Upper lobe of left lung (tissue), 4 donors: ENCODE data around the gene LTO1.

Source experiments
- POLR2AphosphoS5 ChIP-seq, 2 donors: sonication (generic); formaldehyde crosslinking; IDR thresholded peaks; one replicate each; pipeline ENCODE4 v1.5.1; 2017; ENCODE audit warnings: antibody characterized with exemption in 2 of 2
- TF ChIP-seq, protein P1 (sequence below), 6 experiments: fragments of 450-650 bp in 4 of 6; fragments of 200-600 bp in 2 of 6; sonication (generic) in 2 of 6; IDR thresholded peaks; one replicate each; pipeline ENCODE4 v1.5.1; 2016 to 2019; ENCODE audit warnings: antibody characterized with exemption in 6 of 6

GRCh38 chr11:69654001-69654659 is 21.0 kb downstream of the LTO1 start:
- TF ChIP-seq, protein P1, sequence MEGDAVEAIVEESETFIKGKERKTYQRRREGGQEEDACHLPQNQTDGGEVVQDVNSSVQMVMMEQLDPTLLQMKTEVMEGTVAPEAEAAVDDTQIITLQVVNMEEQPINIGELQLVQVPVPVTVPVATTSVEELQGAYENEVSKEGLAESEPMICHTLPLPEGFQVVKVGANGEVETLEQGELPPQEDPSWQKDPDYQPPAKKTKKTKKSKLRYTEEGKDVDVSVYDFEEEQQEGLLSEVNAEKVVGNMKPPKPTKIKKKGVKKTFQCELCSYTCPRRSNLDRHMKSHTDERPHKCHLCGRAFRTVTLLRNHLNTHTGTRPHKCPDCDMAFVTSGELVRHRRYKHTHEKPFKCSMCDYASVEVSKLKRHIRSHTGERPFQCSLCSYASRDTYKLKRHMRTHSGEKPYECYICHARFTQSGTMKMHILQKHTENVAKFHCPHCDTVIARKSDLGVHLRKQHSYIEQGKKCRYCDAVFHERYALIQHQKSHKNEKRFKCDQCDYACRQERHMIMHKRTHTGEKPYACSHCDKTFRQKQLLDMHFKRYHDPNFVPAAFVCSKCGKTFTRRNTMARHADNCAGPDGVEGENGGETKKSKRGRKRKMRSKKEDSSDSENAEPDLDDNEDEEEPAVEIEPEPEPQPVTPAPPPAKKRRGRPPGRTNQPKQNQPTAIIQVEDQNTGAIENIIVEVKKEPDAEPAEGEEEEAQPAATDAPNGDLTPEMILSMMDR (IDR thresholded peaks at IDR 0.05) = no peak
- no peak for TF ChIP-seq POLR2AphosphoS5 (IDR thresholded peaks at IDR 0.05)
